Osteoblast (primary cell): ENCODE data around the gene SH3D19. TPM values are rescaled to one million over a fixed set of nuclear protein-coding genes. Genes with fewer than 3 reads are reported as not detected.

ENCODE experiments used
- DNase-seq: peaks from one replicate; pipeline ENCODE4 v3.0.0; 2011; ENCODE audit warnings: low spot score, mixed read lengths; ENCODE audit not compliant: insufficient read length; ENCODE audit errors: missing footprints
- H2AFZ ChIP-seq: 2 replicates; pipeline ENCODE4 v1.6.0; 2011; ENCODE audit warnings: mild to moderate bottlenecking, low read length
- H3K27ac ChIP-seq: 2 replicates; pipeline ENCODE4 v1.5.1; 2011; ENCODE audit warnings: mild to moderate bottlenecking, low read depth, low read length, moderate library complexity
- H3K27me3 ChIP-seq: 2 replicates; pipeline ENCODE4 v1.6.0; 2012; ENCODE audit warnings: mild to moderate bottlenecking, control low read depth, inconsistent platforms, low read length, moderate library complexity; ENCODE audit not compliant: insufficient read depth
- H3K36me3 ChIP-seq: 2 replicates; pipeline ENCODE4 v1.5.1; 2011; ENCODE audit warnings: mild to moderate bottlenecking, low read length, control low read depth, moderate library complexity; ENCODE audit not compliant: insufficient read depth
- H3K4me1 ChIP-seq: 2 replicates; pipeline ENCODE4 v1.5.1; 2011; ENCODE audit warnings: mild to moderate bottlenecking, low read length, control low read depth, moderate library complexity; ENCODE audit not compliant: insufficient read depth
- H3K4me2 ChIP-seq: 2 replicates; pipeline ENCODE4 v1.6.0; 2011; ENCODE audit warnings: mild to moderate bottlenecking, low read length; ENCODE audit not compliant: insufficient read depth
- H3K4me3 ChIP-seq: fragments of 200-600 bp; sonication (generic); 3 replicates; pipeline ENCODE4 v1.5.1; 2012; ENCODE audit warnings: mild to moderate bottlenecking, low read length, inconsistent platforms; ENCODE audit not compliant: insufficient read depth
- H3K79me2 ChIP-seq: 2 replicates; pipeline ENCODE4 v1.6.0; 2012; ENCODE audit warnings: mild to moderate bottlenecking, low read length, control low read depth, inconsistent platforms; ENCODE audit not compliant: insufficient read depth
- H3K9me3 ChIP-seq: 2 replicates; pipeline ENCODE4 v1.5.1; 2011; ENCODE audit warnings: low read depth, low read length, control low read depth
- H4K20me1 ChIP-seq: 2 replicates; pipeline ENCODE4 v1.6.0; 2012; ENCODE audit warnings: mild to moderate bottlenecking, low read length, control low read depth; ENCODE audit not compliant: insufficient read depth
- total RNA-seq: library from RNA; depleted of rRNA; stranded (reverse); fragments of >200 nt; gene quantifications from 2 replicates; pipeline ENCODE4 v1.2.3, GENCODE V29; 2012
- TF ChIP-seq, protein P1 (sequence below): IDR thresholded peaks from 2 replicates; pipeline ENCODE4 v1.5.1; 2011; ENCODE audit warnings: mild to moderate bottlenecking, low read depth, low read length, moderate library complexity; ENCODE audit errors: extremely low read depth

SH3D19 gene
- total RNA-seq, 1 donor: 74.9 TPM

GRCh38 chr4:151103758-151104157 is 221.6 kb downstream of the SH3D19 start:
- H3K4me3 ChIP-seq: no peak overlapping the region
- TF ChIP-seq, protein P1, sequence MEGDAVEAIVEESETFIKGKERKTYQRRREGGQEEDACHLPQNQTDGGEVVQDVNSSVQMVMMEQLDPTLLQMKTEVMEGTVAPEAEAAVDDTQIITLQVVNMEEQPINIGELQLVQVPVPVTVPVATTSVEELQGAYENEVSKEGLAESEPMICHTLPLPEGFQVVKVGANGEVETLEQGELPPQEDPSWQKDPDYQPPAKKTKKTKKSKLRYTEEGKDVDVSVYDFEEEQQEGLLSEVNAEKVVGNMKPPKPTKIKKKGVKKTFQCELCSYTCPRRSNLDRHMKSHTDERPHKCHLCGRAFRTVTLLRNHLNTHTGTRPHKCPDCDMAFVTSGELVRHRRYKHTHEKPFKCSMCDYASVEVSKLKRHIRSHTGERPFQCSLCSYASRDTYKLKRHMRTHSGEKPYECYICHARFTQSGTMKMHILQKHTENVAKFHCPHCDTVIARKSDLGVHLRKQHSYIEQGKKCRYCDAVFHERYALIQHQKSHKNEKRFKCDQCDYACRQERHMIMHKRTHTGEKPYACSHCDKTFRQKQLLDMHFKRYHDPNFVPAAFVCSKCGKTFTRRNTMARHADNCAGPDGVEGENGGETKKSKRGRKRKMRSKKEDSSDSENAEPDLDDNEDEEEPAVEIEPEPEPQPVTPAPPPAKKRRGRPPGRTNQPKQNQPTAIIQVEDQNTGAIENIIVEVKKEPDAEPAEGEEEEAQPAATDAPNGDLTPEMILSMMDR: no peak
- H4K20me1 ChIP-seq: peaks cover 47% of the 10 kb centered on the region
- no peak overlapping the region for H3K4me2 ChIP-seq
- no peaks in the 10 kb centered on the region for H3K9me3 ChIP-seq
- H3K27ac ChIP-seq: no peak overlapping the region
- no peaks in the 10 kb centered on the region for H3K27me3 ChIP-seq
- no peak overlapping the region for H2AFZ ChIP-seq
- DNase-seq: no peak
- H3K4me1 ChIP-seq: peaks cover 19% of the 10 kb centered on the region
- peaks cover 38% of the 10 kb centered on the region for H3K79me2 ChIP-seq
- peaks cover 77% of the 10 kb centered on the region for H3K36me3 ChIP-seq

DNA sequence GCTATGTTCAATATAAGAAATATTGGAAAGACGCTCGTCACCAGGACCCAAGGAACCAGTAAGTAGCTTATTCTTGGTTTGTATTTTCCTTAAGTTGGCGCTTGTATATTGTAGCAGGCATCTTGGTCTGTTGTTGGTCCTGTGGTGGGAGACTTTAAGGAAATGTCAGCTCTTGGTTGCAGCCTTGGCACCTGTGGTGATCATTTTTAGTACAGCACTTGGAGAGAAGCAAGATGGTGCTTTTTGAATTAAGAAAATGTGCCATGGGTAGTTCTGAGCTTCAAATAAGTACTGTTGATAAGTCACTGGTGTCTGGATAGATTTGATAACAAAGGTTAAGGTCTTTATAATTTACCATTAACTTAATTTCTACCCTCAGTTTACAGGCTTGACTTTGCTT is 224.9 kb downstream of the SH3D19 start:
- Histone ChIP-seq H3K36me3 (peaks cover 55% of the 10 kb centered on the region), H3K27ac (peak overlapping the region; percentile 93), H3K79me2 (peaks cover 38% of the 10 kb centered on the region)

DNA sequence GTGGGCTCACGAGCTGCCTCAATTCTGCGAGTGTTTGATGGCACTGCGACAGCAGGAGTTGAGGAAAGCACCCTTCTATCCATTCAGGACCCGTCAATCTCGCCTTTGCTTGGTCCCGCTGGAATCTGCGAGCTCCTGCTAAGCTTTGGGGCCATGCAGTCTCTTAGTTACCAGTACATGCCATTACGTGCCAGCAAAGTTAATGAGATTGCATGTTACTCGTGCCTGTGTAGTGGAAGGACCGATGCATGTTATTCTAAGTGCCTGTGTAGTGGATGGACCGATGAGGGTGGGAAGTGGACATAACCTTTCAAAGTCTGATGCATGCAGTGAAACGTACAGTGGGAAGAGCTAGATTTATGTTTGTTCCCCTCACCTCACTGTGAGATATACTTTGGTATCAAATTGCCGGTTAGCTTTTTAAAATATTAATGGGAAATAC is 225.4 kb downstream of the SH3D19 start:
- Histone ChIP-seq H3K4me3 (peak overlapping the region; percentile 95), H3K27ac (peak overlapping the region; percentile 93), H4K20me1 (peaks cover 40% of the 10 kb centered on the region), H2AFZ (peak overlapping the region; percentile 95), H3K36me3 (peaks cover 50% of the 10 kb centered on the region), H3K9me3 (no peaks in the 10 kb centered on the region), H3K27me3 (no peaks in the 10 kb centered on the region), H3K4me1 (peaks cover 19% of the 10 kb centered on the region), H3K4me2 (peak overlapping the region; percentile 91), H3K79me2 (peaks cover 38% of the 10 kb centered on the region)
- DNase-seq: no peak
- TF ChIP-seq, protein P1: no peak

More for the DNA sequence above, 224.9 kb downstream of the SH3D19 start:
- H3K4me2 ChIP-seq: peak overlapping the region; percentile 91
- H3K27me3 ChIP-seq: no peaks in the 10 kb centered on the region
- H3K4me1 ChIP-seq: peaks cover 19% of the 10 kb centered on the region
- H4K20me1 ChIP-seq: peaks cover 40% of the 10 kb centered on the region
- TF ChIP-seq, protein P1: no peak
- H2AFZ ChIP-seq: no peak overlapping the region
- DNase-seq: no peak
- H3K4me3 ChIP-seq: peak overlapping the region; percentile 95
- no peaks in the 10 kb centered on the region for H3K9me3 ChIP-seq

GRCh38 chr4:151099229-151099975 is 226.0 kb downstream of the SH3D19 start, which contains the start of gene RPS3A:
Gene RPS3A (plus strand): TSS chr4:151099628. CDS start chr4:151099653, 25 bp downstream.
- H3K4me3 ChIP-seq: peak within 1 kb of the TSS; percentile 95
- H3K9me3 ChIP-seq: no peaks in the 10 kb centered on the region
- TF ChIP-seq, protein P1: peak; percentile 79
- peak within 1 kb of the TSS; percentile 93 for H3K27ac ChIP-seq
- H3K4me1 ChIP-seq: peaks cover 19% of the 10 kb centered on the region
- peaks cover 38% of the 10 kb centered on the region for H3K79me2 ChIP-seq
- H2AFZ ChIP-seq: peak within 1 kb of the TSS; percentile 95
- DNase-seq: peak; percentile 95
- peaks cover 36% of the 10 kb centered on the region for H4K20me1 ChIP-seq
- no peaks in the 10 kb centered on the region for H3K27me3 ChIP-seq
- peak within 1 kb of the TSS; percentile 91 for H3K4me2 ChIP-seq
- H3K36me3 ChIP-seq: peaks cover 44% of the 10 kb centered on the region
